GM19025 (cell line): ENCODE measurements around the gene ZBTB44.

Experiments used
- ATAC-seq: cut with Tn5 transposase; IDR thresholded peaks from one replicate; pipeline ENCODE4 v1.9.1; 2021; ENCODE audit warnings: mild to moderate bottlenecking, low read depth, moderate library complexity; ENCODE audit not compliant: unreplicated experiment

ZBTB44 gene

DNA sequence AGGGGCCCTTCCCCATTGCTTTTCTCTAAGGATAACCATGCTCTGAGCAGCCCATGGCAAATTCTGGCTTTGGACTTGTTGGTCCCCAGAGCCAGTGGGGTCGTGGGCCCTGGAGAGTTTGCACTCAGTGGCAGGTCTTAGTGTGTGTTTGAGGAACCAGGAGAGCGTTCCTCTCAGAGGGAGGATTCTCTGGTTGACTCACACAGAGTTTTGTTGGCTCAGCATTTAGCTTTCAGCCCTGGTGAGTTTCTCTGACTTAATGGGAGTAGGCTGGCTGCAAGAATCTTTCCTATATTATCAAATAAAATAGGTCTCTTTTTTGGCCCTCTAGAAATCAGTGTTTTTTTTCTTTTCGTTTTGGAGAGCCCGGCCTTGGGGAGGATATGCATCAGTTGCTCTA lies 134.2 kb downstream of the ZBTB44 start:
- ATAC-seq = no peak

DNA sequence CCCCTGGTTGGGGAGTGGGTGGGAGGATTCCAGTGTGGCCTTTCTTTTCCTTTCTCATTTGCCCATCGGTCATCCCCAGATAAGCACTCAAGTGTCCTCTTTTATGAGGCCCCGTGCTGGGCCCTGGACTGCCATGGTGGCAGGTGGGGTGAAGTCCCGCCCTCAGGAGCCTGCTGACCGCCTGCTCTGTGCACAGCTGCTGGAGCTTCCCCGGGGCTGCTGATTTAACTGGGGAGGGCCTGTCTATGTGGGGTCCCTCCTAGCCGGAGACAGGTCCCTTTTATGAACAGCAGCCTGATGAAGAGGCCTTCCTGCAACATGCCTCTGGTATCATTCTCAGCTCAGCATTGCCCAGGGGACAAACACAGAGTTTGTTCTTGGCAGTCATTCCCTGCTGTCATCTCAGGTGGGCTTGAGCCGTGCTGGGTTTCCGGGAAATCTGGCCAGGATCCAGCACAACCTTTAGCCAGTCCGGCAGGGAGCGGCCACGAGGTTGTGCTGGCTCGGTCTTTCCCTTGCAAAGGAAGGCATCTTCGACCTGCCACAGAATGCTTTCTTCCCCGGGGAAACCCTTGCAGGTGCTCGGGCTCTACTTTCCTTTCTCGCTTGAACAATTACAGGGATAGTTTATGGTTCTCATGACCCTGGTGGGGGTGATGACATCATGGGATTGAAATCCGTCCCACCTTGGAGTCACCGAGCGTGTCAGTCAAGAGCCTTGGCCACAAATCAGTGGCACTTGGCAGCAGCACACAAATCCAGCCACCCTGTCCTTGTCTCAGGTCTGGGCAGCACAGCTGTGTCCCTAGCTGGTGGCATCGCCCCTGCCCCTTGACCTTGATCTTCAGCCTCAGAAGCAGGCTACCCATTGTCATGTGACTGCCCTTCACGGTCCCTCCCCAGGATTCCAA lies 135.1 kb downstream of the ZBTB44 start:
- ATAC-seq = no peak

DNA sequence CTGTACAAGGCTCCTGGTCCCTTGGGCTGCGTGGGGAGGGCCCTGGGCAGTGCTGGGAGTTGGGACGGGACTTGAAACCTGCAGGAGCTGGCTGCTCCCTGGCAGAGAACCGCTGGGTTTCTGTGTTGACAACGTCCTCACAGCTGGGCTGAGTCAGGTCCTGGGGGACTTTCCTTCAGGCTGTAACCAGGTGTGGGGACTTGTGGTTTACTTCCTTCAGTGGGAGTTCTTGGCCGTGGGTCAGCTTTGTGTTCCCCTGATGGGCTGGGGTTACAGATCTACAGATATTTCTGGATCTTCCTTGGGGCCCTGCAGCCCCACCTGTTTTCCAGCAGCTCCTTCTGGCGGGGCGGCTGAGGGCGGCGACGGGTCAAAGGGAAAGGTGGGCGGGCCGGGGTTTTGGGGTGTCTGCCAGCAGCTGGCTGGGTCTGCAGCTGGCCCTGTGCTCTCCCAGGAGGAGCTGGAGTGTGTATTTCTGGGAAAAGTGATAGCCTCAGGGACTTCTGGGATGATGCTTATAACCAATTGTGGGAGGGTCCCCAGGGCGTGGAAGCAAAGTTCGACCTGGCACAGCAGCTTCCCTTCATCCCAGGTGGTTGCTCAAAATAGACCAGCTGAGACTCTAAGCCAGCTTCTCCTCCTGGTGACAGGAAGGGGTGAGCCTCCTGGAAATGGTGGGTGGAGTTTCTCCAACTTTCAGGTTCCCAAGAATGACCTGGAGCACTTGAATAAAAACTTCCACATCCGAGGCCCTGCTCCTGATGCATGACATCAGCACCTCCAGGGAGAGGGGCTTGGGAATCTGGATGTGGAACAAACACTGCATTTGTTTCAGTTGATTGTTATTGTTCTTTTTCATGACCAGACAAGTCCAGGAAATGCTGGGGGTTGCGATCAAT lies 136.0 kb downstream of the ZBTB44 start:
- no peak for ATAC-seq

DNA sequence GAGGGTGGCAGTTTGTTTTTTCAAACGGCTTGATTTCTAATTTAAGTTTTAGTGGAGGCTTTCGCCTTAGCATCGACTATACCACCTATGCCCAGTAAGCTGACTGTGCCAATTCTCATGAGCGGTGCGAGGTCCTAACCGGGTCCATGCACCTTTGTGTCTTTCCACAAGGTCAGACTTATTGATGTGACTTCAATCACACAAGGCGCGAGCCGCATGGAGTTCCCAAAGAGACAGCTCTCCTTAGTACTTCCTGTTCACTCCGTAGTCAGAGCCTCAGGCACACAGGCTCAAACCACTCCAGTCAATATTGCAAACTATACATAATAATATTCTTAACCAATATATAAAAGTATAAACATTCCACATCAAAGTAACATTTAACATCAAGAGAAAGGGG lies 136.9 kb downstream of the ZBTB44 start:
- ATAC-seq = no peak
